OCI-LY1 (cell line): ENCODE data around the gene IGF2R.

Experiments used
- CTCF ChIP-seq: fragments of 200-600 bp; sonication (generic), shearing (Covaris generic); IDR thresholded peaks from 2 replicates; pipeline ENCODE4 v1.5.1; 2017; ENCODE audit warnings: mild to moderate bottlenecking, antibody characterized with exemption, low read length, moderate library complexity, mixed read lengths
- EZH2 ChIP-seq: fragments of 200-600 bp; sonication (generic), shearing (Covaris generic); IDR thresholded peaks from 2 replicates; pipeline ENCODE4 v1.8.0; 2017; ENCODE audit warnings: borderline replicate concordance, mixed run types, mild to moderate bottlenecking, antibody characterized with exemption, low read length, moderate library complexity, mixed read lengths

- TF ChIP-seq CTCF (no peak), EZH2 (no peak)
Observed at GRCh38 chr6:160118620-160119229, 149.8 kb downstream of the IGF2R start.
